ENCODE data around the gene TGFBR3.
"Not testable (repeated sequence)": the region's sequence is repeated elsewhere in the genome, so short reads cannot be mapped to it uniquely, and the experiment has no call there.

TGFBR3 gene

GRCh38 chr1:91670781-91671180 is 215.2 kb downstream of the TGFBR3 start:
- H3K4me1 ChIP-seq (ENCODE audit: insufficient read depth, low read length) = peaks cover 4% of the 10 kb centered on the region; the same call in 1 of the 2 replicates
- no peak overlapping the region for H2AFZ ChIP-seq (ENCODE audit: low read depth, low read length)
- no peak overlapping the region for H3K9ac ChIP-seq (ENCODE audit: low read depth, low read length)
- no peak for DNase-seq
- H3K4me2 ChIP-seq (ENCODE audit: insufficient read depth, low read length) = no peak overlapping the region
- H3K79me2 ChIP-seq (ENCODE audit: insufficient read depth, low read length) = no peaks in the 10 kb centered on the region
- H3K27ac ChIP-seq (ENCODE audit: low read length) = no peak overlapping the region
- H3K27me3 ChIP-seq (ENCODE audit: insufficient read depth, low read length, poor library complexity) = no peaks in the 10 kb centered on the region
- no peak overlapping the region for H3K4me3 ChIP-seq (ENCODE audit: low read depth in 1 of 2, low read length in 2 of 2)
- no peak for ATAC-seq (ENCODE audit: insufficient read depth, low read depth)
- TF ChIP-seq CTCF (IDR thresholded peaks at IDR 0.05; ENCODE audit: borderline replicate concordance, extremely low read depth, low read length, poor library complexity, severe bottlenecking) = no peak
- no peak for TF ChIP-seq EZH2 (IDR thresholded peaks at IDR 0.05; ENCODE audit: borderline replicate concordance, low read depth, low read length, severe bottlenecking)
- no peaks in the 10 kb centered on the region for H3K36me3 ChIP-seq (ENCODE audit: insufficient read depth, low read length)
- H3K9me3 ChIP-seq (ENCODE audit: insufficient read depth, low read length, severe bottlenecking) = no peaks in the 10 kb centered on the region
- H4K20me1 ChIP-seq (ENCODE audit: insufficient read depth, low read length) = no peaks in the 10 kb centered on the region

GRCh38 chr1:91669584-91670350 is 216.2 kb downstream of the TGFBR3 start:
- Histone ChIP-seq H2AFZ (ENCODE audit: low read depth, low read length) (no peak overlapping the region), H3K79me2 (ENCODE audit: insufficient read depth, low read length) (no peaks in the 10 kb centered on the region), H4K20me1 (ENCODE audit: insufficient read depth, low read length) (no peaks in the 10 kb centered on the region), H3K4me2 (ENCODE audit: insufficient read depth, low read length) (no peak overlapping the region), H3K9me3 (ENCODE audit: insufficient read depth, low read length, severe bottlenecking) (no peaks in the 10 kb centered on the region), H3K36me3 (ENCODE audit: insufficient read depth, low read length) (no peaks in the 10 kb centered on the region), H3K4me3 (ENCODE audit: low read depth in 1 of 2, low read length in 2 of 2) (no peak overlapping the region), H3K27ac (ENCODE audit: low read length) (no peak overlapping the region), H3K9ac (ENCODE audit: low read depth, low read length) (no peak overlapping the region), H3K27me3 (ENCODE audit: insufficient read depth, low read length, poor library complexity) (no peaks in the 10 kb centered on the region), H3K4me1 (ENCODE audit: insufficient read depth, low read length) (peaks cover 4% of the 10 kb centered on the region; the same call in 1 of the 2 replicates)
- ATAC-seq (ENCODE audit: insufficient read depth, low read depth) = no peak
- DNase-seq = no peak
- TF ChIP-seq EZH2 (IDR thresholded peaks at IDR 0.05; ENCODE audit: borderline replicate concordance, low read depth, low read length, severe bottlenecking) = no peak
- TF ChIP-seq CTCF (IDR thresholded peaks at IDR 0.05; ENCODE audit: borderline replicate concordance, extremely low read depth, low read length, poor library complexity, severe bottlenecking) = no peak

- H3K4me2 ChIP-seq (ENCODE audit: insufficient read depth, low read length); ATAC-seq (ENCODE audit: insufficient read depth, low read depth); H3K9me3 ChIP-seq (ENCODE audit: insufficient read depth, low read length, severe bottlenecking); H2AFZ ChIP-seq (ENCODE audit: low read depth, low read length); H3K36me3 ChIP-seq (ENCODE audit: insufficient read depth, low read length); H4K20me1 ChIP-seq (ENCODE audit: insufficient read depth, low read length); H3K27ac ChIP-seq (ENCODE audit: low read length); H3K4me1 ChIP-seq (ENCODE audit: insufficient read depth, low read length); DNase-seq; H3K9ac ChIP-seq (ENCODE audit: low read depth, low read length); H3K4me3 ChIP-seq (ENCODE audit: low read depth in 1 of 2, low read length in 2 of 2); H3K79me2 ChIP-seq (ENCODE audit: insufficient read depth, low read length); H3K27me3 ChIP-seq (ENCODE audit: insufficient read depth, low read length, poor library complexity): not testable (repeated sequence)
Observed at GRCh38 chr1:91666651-91667050, 219.3 kb downstream of the TGFBR3 start.

- Histone ChIP-seq H3K4me2 (ENCODE audit: insufficient read depth, low read length) (no peak overlapping the region), H3K9ac (ENCODE audit: low read depth, low read length) (no peak overlapping the region), H3K79me2 (ENCODE audit: insufficient read depth, low read length) (no peaks in the 10 kb centered on the region), H3K4me1 (ENCODE audit: insufficient read depth, low read length) (no peaks in the 10 kb centered on the region), H3K27ac (ENCODE audit: low read length) (no peak overlapping the region), H3K27me3 (ENCODE audit: insufficient read depth, low read length, poor library complexity) (no peaks in the 10 kb centered on the region), H3K4me3 (ENCODE audit: low read depth in 1 of 2, low read length in 2 of 2) (no peak overlapping the region), H3K36me3 (ENCODE audit: insufficient read depth, low read length) (no peaks in the 10 kb centered on the region), H2AFZ (ENCODE audit: low read depth, low read length) (no peak overlapping the region), H4K20me1 (ENCODE audit: insufficient read depth, low read length) (no peaks in the 10 kb centered on the region), H3K9me3 (ENCODE audit: insufficient read depth, low read length, severe bottlenecking) (peaks cover 14% of the 10 kb centered on the region)
- no peak for TF ChIP-seq EZH2 (IDR thresholded peaks at IDR 0.05; ENCODE audit: borderline replicate concordance, low read depth, low read length, severe bottlenecking)
- TF ChIP-seq CTCF (IDR thresholded peaks at IDR 0.05; ENCODE audit: borderline replicate concordance, extremely low read depth, low read length, poor library complexity, severe bottlenecking) = no peak
- DNase-seq = no peak
- ATAC-seq (ENCODE audit: insufficient read depth, low read depth) = no peak
Observed at GRCh38 chr1:91661121-91661520, 224.8 kb downstream of the TGFBR3 start.

All from DND-41 (cell line).